ENCODE data around the gene DMBT1.

DNA sequence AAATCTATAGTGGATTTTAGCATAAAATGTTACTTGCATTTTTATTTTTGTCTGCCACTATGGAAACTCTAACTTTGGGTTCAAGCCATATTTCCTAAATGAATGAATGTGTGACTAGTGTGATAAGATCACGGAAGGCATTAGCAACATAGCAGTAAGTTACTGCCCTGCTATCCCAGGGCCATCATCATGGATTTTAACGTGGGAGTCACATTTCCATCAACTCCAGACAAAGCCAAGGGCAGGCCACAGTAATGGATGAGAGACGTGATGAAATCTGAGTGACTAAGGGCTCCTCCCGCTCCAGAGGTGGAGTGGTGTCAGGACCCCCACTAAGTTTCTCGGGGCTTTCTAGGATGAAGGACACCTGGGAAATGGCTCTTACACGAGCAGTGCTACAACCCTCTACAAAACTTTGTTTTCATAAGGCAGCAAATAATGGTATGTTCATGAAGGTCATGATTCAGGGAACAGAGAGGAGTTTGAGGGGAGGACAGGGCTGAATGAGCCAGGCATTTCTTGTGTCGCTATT lies 104.8 kb downstream of the DMBT1 start:
- TF ChIP-seq, protein P1, sequence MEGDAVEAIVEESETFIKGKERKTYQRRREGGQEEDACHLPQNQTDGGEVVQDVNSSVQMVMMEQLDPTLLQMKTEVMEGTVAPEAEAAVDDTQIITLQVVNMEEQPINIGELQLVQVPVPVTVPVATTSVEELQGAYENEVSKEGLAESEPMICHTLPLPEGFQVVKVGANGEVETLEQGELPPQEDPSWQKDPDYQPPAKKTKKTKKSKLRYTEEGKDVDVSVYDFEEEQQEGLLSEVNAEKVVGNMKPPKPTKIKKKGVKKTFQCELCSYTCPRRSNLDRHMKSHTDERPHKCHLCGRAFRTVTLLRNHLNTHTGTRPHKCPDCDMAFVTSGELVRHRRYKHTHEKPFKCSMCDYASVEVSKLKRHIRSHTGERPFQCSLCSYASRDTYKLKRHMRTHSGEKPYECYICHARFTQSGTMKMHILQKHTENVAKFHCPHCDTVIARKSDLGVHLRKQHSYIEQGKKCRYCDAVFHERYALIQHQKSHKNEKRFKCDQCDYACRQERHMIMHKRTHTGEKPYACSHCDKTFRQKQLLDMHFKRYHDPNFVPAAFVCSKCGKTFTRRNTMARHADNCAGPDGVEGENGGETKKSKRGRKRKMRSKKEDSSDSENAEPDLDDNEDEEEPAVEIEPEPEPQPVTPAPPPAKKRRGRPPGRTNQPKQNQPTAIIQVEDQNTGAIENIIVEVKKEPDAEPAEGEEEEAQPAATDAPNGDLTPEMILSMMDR (IDR thresholded peaks at IDR 0.05) = no peak
- TF ChIP-seq POLR2A (IDR thresholded peaks at IDR 0.05) = no peak
